ENCODE results near the gene CD177. TPM values are rescaled to one million over a fixed set of nuclear protein-coding genes. Genes with fewer than 3 reads are reported as not detected.
"Not testable (repeated sequence)": the region's sequence is repeated elsewhere in the genome, so short reads cannot be mapped to it uniquely, and the experiment has no call there.

CD177 gene
- total and polyA plus RNA-seq, 5 donors: 0.02 to 0.72 (median 0.16) TPM; not detected in 1

DNA sequence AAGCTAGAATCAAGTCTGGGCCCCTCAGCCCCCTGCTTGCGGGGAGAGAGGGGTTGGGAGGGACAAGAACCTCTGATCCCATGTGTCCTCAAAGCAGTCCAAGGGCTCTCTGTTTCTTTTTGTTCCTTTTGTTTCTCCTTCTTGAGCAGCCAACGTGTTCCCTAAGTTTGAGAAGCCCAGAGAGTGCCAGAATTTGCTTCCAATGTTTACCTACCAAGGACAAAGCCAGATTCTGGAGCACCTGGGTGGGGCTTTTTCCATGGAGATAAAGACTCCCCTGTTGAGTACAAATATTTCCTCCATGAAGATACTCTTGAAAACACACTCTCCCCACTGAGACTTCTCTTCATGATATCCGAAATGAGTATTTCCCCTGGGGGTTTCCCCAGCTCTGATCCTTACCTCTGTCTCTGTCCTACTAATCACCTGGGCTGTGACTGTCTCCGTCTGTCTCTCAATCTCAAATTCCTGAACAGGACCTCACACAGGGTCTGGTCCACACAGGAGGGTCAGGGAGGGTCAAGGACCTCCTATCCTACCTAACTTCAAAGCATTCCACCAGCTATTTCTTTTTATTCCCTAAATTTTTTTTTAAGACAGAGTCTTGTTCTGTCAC lies 27.4 kb downstream of the CD177 start:
- no peak overlapping the region for H3K4me3 ChIP-seq (ENCODE audit: low read length)
- intact Hi-C loops (cut with DNase I): no loop called here
- no peaks in the 10 kb centered on the region for H3K9me3 ChIP-seq (ENCODE audit: control insufficient read depth, low read length)
- ATAC-seq: no peak
- DNase-seq: no peak
- no peaks in the 10 kb centered on the region for H3K4me1 ChIP-seq (ENCODE audit: control insufficient read depth, insufficient read depth, low read length)
- 46% methylated on average over 4 of the region's 4 CpGs for WGBS
- no peak overlapping the region for H3K27ac ChIP-seq (ENCODE audit: low read length)
- H3K27me3 ChIP-seq (ENCODE audit: control insufficient read depth, insufficient read depth): no peaks in the 10 kb centered on the region

DNA sequence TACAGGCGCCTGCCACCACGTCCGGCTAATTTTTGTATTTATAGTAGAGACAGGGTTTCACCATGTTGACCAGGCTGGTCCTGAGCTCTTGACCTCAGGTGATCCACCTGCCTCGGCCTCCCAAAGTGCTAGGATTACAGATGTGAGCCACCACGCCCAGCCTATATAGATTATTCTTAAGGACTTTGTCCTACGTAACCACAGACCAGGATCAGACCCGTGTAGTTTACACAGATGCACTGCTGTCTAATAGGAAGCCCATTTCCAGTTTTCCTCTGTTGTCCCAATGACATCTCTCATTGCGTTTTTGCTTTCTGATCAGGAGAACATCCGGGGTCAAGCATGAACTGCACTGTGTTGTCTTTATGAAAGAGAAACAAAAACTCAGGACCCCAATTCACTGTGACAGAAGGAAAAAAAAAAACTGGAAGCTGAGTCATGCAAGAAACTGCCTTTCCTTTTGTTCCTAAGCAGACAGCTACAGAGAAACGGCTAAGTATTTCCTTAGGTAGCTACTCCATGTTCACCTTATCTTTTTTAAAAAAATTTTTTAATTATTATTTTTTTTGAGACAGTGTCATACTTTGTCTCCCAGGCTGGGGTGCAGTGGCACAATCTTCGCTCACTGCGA lies 29.2 kb downstream of the CD177 start:
- H3K4me3 ChIP-seq (ENCODE audit: low read length); H3K9me3 ChIP-seq (ENCODE audit: control insufficient read depth, low read length); intact Hi-C loops (cut with DNase I); H3K27me3 ChIP-seq (ENCODE audit: control insufficient read depth, insufficient read depth); H3K27ac ChIP-seq (ENCODE audit: low read length); DNase-seq; H3K4me1 ChIP-seq (ENCODE audit: control insufficient read depth, insufficient read depth, low read length); ATAC-seq: not testable (repeated sequence)
- WGBS: 74% methylated on average over 12 of the region's 12 CpGs

DNA sequence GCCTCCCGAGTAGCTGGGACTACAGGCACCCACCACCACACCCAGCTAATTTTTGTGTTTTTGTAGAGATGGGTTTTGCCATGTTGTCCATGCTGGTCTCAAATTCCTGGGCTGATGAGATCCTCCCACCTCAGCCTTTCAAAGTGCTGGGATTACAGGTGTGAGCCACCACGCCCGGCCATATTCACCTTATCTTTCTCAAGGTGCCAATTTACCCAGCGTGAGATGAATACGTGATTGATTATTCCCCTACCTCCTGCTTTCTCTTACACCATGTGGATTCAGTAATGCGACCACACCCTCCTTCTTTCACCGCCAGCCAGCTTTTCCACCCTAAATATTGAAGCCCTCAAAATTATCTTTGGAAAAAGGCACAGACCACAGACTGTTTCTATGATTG lies 29.8 kb downstream of the CD177 start:
- 62% methylated on average over 7 of the region's 7 CpGs for WGBS
- H3K27ac ChIP-seq (ENCODE audit: low read length); H3K9me3 ChIP-seq (ENCODE audit: control insufficient read depth, low read length); ATAC-seq; H3K4me1 ChIP-seq (ENCODE audit: control insufficient read depth, insufficient read depth, low read length); H3K27me3 ChIP-seq (ENCODE audit: control insufficient read depth, insufficient read depth); intact Hi-C loops (cut with DNase I); H3K4me3 ChIP-seq (ENCODE audit: low read length); DNase-seq: not testable (repeated sequence)

DNA sequence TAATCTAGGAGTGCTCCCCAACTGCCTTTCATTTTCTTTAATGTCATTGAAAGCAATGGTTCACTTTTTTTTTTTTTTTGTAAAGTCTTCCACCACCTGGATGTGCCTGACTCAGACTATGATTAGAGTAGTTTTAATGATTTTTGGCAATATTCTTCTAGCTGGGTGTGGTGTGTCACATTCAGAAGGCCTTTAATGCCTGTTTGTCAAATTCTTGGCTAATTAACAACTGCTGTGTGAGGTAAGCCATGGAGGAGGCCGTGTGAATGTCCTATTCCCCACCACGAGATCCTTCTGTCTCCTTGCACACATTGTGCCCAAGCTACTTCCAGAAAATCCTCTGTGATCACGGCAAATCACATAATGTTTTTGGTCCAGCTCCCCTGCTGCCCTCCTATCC lies 30.3 kb downstream of the CD177 start:
- H3K4me3 ChIP-seq (ENCODE audit: low read length); DNase-seq; H3K9me3 ChIP-seq (ENCODE audit: control insufficient read depth, low read length); H3K4me1 ChIP-seq (ENCODE audit: control insufficient read depth, insufficient read depth, low read length); H3K27ac ChIP-seq (ENCODE audit: low read length); H3K27me3 ChIP-seq (ENCODE audit: control insufficient read depth, insufficient read depth); intact Hi-C loops (cut with DNase I); ATAC-seq: not testable (repeated sequence)
- 54% methylated on average over 3 of the region's 3 CpGs for WGBS

DNA sequence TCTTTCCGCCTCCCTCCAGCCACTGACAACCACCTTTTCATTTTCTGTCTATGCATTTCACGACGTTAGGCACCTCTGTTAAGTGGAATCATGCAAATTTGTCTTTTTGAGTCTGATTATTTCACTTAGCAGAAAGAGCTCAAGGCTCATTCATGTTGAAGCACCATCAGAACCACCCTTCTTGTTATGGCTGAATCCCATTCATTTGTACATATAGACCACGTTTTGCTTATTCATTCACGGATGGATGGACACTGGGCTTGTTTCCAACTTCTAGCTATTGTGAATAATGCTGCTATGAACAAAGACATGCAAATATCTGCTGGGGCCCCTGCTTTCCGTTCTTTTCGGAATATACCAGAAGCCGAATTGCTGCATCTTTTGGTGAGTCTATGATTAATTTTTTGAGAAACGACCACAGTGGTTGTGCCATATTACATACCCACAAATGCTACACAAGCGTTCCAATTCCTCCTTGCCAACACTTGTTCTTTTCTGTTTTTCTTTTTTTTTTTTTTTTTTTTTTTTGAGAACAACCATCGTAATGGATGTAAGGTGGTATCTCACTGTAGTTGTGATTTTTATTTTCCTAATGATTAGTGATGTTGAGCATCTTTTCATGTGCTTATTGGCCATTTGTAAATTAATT lies 37.5 kb downstream of the CD177 start:
- H3K27me3 ChIP-seq (ENCODE audit: control insufficient read depth, insufficient read depth); DNase-seq; H3K9me3 ChIP-seq (ENCODE audit: control insufficient read depth, low read length); H3K4me3 ChIP-seq (ENCODE audit: low read length); ATAC-seq; H3K27ac ChIP-seq (ENCODE audit: low read length); intact Hi-C loops (cut with DNase I); H3K4me1 ChIP-seq (ENCODE audit: control insufficient read depth, insufficient read depth, low read length): not testable (repeated sequence)
- 82% methylated on average over 11 of the region's 11 CpGs for WGBS

DNA sequence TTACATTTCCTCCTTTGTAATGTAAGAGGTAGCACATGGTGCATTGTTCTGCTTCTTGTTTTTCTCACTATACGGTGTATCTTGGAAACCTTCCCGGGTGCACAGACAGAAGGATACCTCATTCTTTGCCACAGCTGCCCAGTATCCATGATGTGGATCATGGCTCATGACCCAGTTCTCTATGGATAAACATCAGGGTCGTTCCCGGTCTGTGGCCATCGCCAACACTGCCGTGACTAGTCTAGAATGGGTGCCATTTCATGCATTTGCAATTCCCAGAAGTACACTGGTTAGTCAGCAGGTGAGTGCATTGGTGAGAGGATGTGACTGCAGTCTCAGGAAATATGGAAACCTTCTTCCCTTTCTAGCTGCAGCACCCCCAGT lies 38.1 kb downstream of the CD177 start:
- H3K4me3 ChIP-seq (ENCODE audit: low read length); H3K27me3 ChIP-seq (ENCODE audit: control insufficient read depth, insufficient read depth); H3K4me1 ChIP-seq (ENCODE audit: control insufficient read depth, insufficient read depth, low read length); ATAC-seq; DNase-seq; H3K27ac ChIP-seq (ENCODE audit: low read length); intact Hi-C loops (cut with DNase I); H3K9me3 ChIP-seq (ENCODE audit: control insufficient read depth, low read length): not testable (repeated sequence)
- WGBS: 83% methylated on average over 6 of the region's 6 CpGs

DNA sequence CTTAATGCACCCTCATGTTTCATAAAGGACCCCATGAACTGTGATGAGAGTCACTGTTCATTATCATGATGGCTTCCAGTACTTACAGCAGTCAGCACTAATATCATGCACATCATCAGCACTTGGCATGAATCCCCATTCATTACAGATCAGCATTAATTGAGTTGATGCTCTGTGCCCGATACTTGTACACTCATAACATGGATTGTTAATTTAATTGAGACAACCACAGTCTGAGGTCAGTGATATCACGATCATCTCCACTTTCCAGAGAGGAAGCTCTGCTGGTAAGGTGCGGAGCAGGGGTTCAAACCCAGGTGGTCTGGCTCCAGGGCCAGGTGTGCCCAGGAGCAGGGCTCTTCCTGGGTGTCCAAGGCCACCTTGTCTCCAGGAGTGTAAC lies 40.0 kb downstream of the CD177 start:
- H3K27me3 ChIP-seq (ENCODE audit: control insufficient read depth, insufficient read depth); intact Hi-C loops (cut with DNase I); DNase-seq; H3K9me3 ChIP-seq (ENCODE audit: control insufficient read depth, low read length); ATAC-seq; H3K4me1 ChIP-seq (ENCODE audit: control insufficient read depth, insufficient read depth, low read length); H3K4me3 ChIP-seq (ENCODE audit: low read length); H3K27ac ChIP-seq (ENCODE audit: low read length): not testable (repeated sequence)
- WGBS: 81% methylated on average over 3 of the region's 3 CpGs

GRCh38 chr19:43395561-43395960 lies 42.1 kb downstream of the CD177 start:
- Histone ChIP-seq H3K27ac (ENCODE audit: low read length) (no peak overlapping the region), H3K9me3 (ENCODE audit: control insufficient read depth, low read length) (no peaks in the 10 kb centered on the region), H3K4me3 (ENCODE audit: low read length) (no peak overlapping the region), H3K27me3 (ENCODE audit: control insufficient read depth, insufficient read depth) (no peaks in the 10 kb centered on the region), H3K4me1 (ENCODE audit: control insufficient read depth, insufficient read depth, low read length) (no peaks in the 10 kb centered on the region)
- intact Hi-C loops (cut with DNase I): no loop called here
- WGBS: 79% methylated on average over 6 of the region's 6 CpGs
- no peak for DNase-seq
- ATAC-seq: no peak

- Histone ChIP-seq H3K4me1 (ENCODE audit: control insufficient read depth, insufficient read depth, low read length) (no peaks in the 10 kb centered on the region), H3K27ac (ENCODE audit: low read length) (no peak overlapping the region), H3K4me3 (ENCODE audit: low read length) (no peak overlapping the region), H3K9me3 (ENCODE audit: control insufficient read depth, low read length) (no peaks in the 10 kb centered on the region), H3K27me3 (ENCODE audit: control insufficient read depth, insufficient read depth) (no peaks in the 10 kb centered on the region)
- DNase-seq (no peak), ATAC-seq (no peak)
- intact Hi-C loops (cut with DNase I): no loop called here
- WGBS: 61% methylated on average over 24 of the region's 24 CpGs
These were observed 52.8 kb downstream of the CD177 start for GRCh38 chr19:43406297-43406696.

DNA sequence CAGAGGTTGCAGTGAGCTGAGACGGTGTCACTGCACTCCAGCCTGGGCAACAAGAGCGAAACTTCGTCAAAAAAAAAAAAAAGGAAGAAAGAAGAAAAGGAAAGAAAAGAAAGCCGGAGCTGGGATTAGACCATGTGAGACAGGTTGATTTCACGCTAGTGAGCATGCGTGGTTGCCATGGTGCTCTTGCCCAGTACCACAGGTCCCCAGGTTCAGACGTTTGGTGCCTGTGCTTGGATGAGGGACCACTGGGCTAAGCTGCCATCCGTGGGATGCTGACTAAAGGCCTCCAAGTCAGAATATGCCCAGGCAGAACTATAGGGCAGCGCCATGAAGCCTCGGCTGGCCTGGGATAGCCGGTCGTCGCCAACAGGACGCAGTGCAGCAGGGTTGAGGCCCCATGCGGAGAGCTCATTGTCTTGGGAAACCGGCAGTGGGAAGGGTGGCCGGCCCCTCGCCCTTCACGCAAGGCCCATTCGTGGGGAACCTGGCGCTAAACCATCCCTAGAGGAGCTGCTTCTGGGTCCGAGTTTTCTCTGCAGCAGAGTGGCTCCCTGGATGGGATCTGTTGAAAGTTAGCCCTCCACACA lies 54.0 kb downstream of the CD177 start:
- Histone ChIP-seq H3K4me1 (ENCODE audit: control insufficient read depth, insufficient read depth, low read length) (no peaks in the 10 kb centered on the region), H3K4me3 (ENCODE audit: low read length) (no peak overlapping the region), H3K27ac (ENCODE audit: low read length) (no peak overlapping the region), H3K27me3 (ENCODE audit: control insufficient read depth, insufficient read depth) (no peaks in the 10 kb centered on the region), H3K9me3 (ENCODE audit: control insufficient read depth, low read length) (no peaks in the 10 kb centered on the region)
- 82% methylated on average over 22 of the region's 22 CpGs for WGBS
- no peak for ATAC-seq
- DNase-seq: no peak
- intact Hi-C loops (cut with DNase I): no loop called here

DNA sequence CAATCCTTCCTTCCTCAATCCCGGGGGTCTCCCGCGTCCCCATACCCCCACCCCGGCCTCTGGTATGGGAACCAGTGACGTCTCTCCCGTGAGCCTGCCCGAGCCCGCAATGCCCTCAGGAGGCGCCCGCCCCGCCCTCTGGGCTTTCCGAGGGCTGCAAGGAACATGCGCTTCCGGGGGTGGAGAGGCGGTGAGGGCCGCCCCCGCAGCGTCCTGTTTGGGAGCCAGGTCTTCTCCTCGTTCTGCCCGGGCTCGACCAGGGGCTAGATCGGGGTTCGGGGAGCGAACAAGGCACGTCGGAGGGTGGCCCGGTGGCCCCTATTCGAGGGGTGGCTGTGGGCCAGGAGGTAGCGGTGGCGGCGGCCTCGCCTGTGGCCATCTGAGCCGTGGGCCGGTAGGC lies 54.6 kb downstream of the CD177 start:
- peak in 1 of 2 donors; percentile 16 for ATAC-seq
- WGBS: 82% methylated on average over 34 of the region's 34 CpGs
- no peak overlapping the region for H3K4me3 ChIP-seq (ENCODE audit: low read length)
- H3K27ac ChIP-seq (ENCODE audit: low read length): no peak overlapping the region
- no peaks in the 10 kb centered on the region for H3K9me3 ChIP-seq (ENCODE audit: control insufficient read depth, low read length)
- H3K4me1 ChIP-seq (ENCODE audit: control insufficient read depth, insufficient read depth, low read length): no peaks in the 10 kb centered on the region
- intact Hi-C loops (cut with DNase I): no loop called here
- no peaks in the 10 kb centered on the region for H3K27me3 ChIP-seq (ENCODE audit: control insufficient read depth, insufficient read depth)
- DNase-seq: peak in 1 of 3 donors; percentile 57
